ENCODE data around the gene TBXAS1. TPM values are rescaled to one million over a fixed set of nuclear protein-coding genes. Genes with fewer than 3 reads are reported as not detected.

TBXAS1 gene
- total and polyA plus RNA-seq, 2 donors (not counting 3 experiments of a cell fraction or from before 2014, with no cell fraction given): 2.1 to 4.3 TPM

DNA sequence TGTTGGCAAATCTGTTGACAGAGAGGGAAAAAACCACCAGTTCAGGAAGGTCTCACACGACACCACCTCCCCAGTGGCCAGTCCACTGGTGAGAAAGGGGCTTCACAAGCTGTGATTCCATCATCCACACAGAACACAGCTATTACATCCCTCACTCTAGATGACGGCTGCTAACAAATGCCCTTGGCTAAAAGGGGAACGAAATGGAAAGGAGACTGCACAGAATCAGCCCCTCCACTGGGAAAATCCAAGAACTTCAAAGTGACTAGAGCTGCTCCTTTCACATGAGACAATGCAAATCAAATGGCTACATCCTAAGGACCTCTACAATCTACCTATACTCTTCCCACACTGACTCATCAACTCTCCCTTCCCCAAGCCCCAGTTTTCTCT lies 228.1 kb downstream of the TBXAS1 start:
- H3K79me2 ChIP-seq (ENCODE audit: control insufficient read depth, insufficient read depth, low read length): peaks cover 36% of the 10 kb centered on the region
- FAIRE-seq: no peak
- TF ChIP-seq POLR2AphosphoS5 (IDR thresholded peaks at IDR 0.05; ENCODE audit: insufficient read depth, low read depth, low read length) (no peak), EZH2 (IDR thresholded peaks at IDR 0.05; ENCODE audit: borderline replicate concordance, low read depth, low read length, severe bottlenecking) (no peak), FOS (IDR thresholded peaks at IDR 0.05; ENCODE audit: borderline replicate concordance, insufficient read depth, low read length) (no peak), MYC (IDR thresholded peaks at IDR 0.05; ENCODE audit: low read depth, low read length) (no peak), CTCF (IDR thresholded peaks at IDR 0.05; ENCODE audit: extremely low read depth in 1 of 2, insufficient read depth in 1 of 2, low read depth in 1 of 2, low read length in 2 of 2) (no peak), GATA2 (IDR thresholded peaks at IDR 0.05; ENCODE audit: insufficient read depth, insufficient read length, low read depth, low read length) (no peak), MAX (IDR thresholded peaks at IDR 0.05; ENCODE audit: insufficient read depth, insufficient read length) (no peak), JUN (IDR thresholded peaks at IDR 0.05; ENCODE audit: borderline replicate concordance, insufficient read depth, insufficient read length, low read depth) (no peak), POLR2A (IDR thresholded peaks at IDR 0.05; ENCODE audit: low read depth, low read length) (no peak)
- no peak for DNase-seq (ENCODE audit: low read depth, low spot score)
- no peak overlapping the region for H2AFZ ChIP-seq (ENCODE audit: low read depth, low read length)
- no peaks in the 10 kb centered on the region for H3K27me3 ChIP-seq (ENCODE audit: control insufficient read depth in 2 of 2, insufficient read depth in 2 of 2, low read length in 2 of 2)
- no peak overlapping the region for H3K4me2 ChIP-seq (ENCODE audit: insufficient read depth, low read length)
- no peak overlapping the region for H3K27ac ChIP-seq (ENCODE audit: insufficient read depth, low read depth, low read length)
- H3K9me1 ChIP-seq (replicated peaks; ENCODE audit: control insufficient read depth, extremely low read depth, insufficient read depth, low read length): no peaks in the 10 kb centered on the region
- no peak overlapping the region for H3K4me3 ChIP-seq (replicated peaks in 1 of 3; ENCODE audit: insufficient read depth in 1 of 3, low read depth in 1 of 3, low read length in 3 of 3)
- H3K4me1 ChIP-seq (ENCODE audit: control insufficient read depth, extremely low read depth, insufficient read depth, low read length): peaks cover 32% of the 10 kb centered on the region
- ChIA-PET CTCF (interaction anchor here (10.0 kb wide), 1 partner anchor 17 kb away, joined by 66 read pairs; no protein-coding TSS in a partner anchor), POLR2A (no interaction called here)
- H3K9me3 ChIP-seq (replicated peaks; ENCODE audit: control insufficient read depth, insufficient read depth, low read length): no peaks in the 10 kb centered on the region
- no TSS peak for BruUV-seq (replicated peaks)
- H4K20me1 ChIP-seq (replicated peaks; ENCODE audit: control insufficient read depth, extremely low read depth, insufficient read depth, low read length): no peaks in the 10 kb centered on the region
- H3K9ac ChIP-seq (replicated peaks; ENCODE audit: extremely low read depth, insufficient read depth, low read length): no peak overlapping the region
- intact Hi-C loops (cut with micrococcal nuclease) (no loop called here), dilution Hi-C loops (cut with MboI; ENCODE audit: extremely low pct_ligation_motif_present, low sequenced_read_pairs) (no loop called here)
- peaks cover 8 to 13% of the 10 kb centered on the region in 2 experiments for H3K36me3 ChIP-seq (ENCODE audit: control insufficient read depth in 2 of 2, extremely low read depth in 1 of 2, insufficient read depth in 2 of 2, low read length in 2 of 2)
